ENCODE measurements around the gene HHATL. TPM values are rescaled to one million over a fixed set of nuclear protein-coding genes. Genes with fewer than 3 reads are reported as not detected.

The HHATL gene
- total and polyA plus RNA-seq, 2 of the 8 experiments (the other 6 are each of a cell fraction or from before 2014, with no cell fraction given) = 0.18 TPM; not detected in 1

DNA sequence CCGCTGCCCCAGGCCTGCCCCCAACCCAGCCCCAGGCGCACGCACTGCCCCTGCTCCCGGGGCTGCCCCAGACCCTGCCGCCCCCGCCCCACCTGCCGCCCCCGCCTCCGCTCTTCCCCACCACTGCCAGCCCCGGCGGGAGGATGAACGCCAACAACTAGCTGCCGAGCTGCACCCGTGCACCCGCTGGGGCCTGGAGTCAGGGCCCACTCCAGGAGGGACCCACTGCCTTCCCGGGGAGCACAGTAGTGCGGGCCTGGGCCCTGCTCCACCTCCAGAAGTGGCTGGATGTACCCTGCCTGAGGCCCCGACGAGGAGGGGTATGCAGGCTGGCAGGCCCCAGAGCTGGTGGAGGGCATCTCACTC, 38.2 kb downstream of the HHATL start:
- H2BK120ac ChIP-seq (replicated peaks; ENCODE audit: low read depth, low read length) = no peak overlapping the region
- no peak overlapping the region for H4K8ac ChIP-seq (ENCODE audit: extremely low read depth, insufficient read depth, low read length)
- no peak overlapping the region for H4K91ac ChIP-seq (replicated peaks; ENCODE audit: insufficient read length, low read length)
- no peak overlapping the region for H2BK12ac ChIP-seq (ENCODE audit: low read depth, low read length)
- H3K9me3 ChIP-seq (ENCODE audit: insufficient read depth in 2 of 2, low read depth in 1 of 2, low read length in 1 of 2) = no peaks in the 10 kb centered on the region
- peaks cover 0 to 2% (median 0%) of the 10 kb centered on the region in 4 experiments; a peak in 1 of 7 replicates for H3K27me3 ChIP-seq (replicated peaks in 1 of 4; ENCODE audit: control insufficient read depth in 3 of 4, extremely low read depth in 1 of 4, insufficient read depth in 3 of 4, low read length in 3 of 4)
- H3K14ac ChIP-seq (ENCODE audit: insufficient read length) = no peak overlapping the region
- no peaks in the 10 kb centered on the region for H3K79me2 ChIP-seq (ENCODE audit: control insufficient read depth in 1 of 2, insufficient read depth in 2 of 2, low read length in 2 of 2)
- H3K23ac ChIP-seq (ENCODE audit: insufficient read length) = no peak overlapping the region
- POLR2A ChIA-PET (ENCODE audit: partially characterized antibody) = interaction anchor here (3.1 kb wide), 1 partner anchor 12 kb away, joined by 10 read pairs; no protein-coding TSS in a partner anchor
- H3K4ac ChIP-seq (replicated peaks; ENCODE audit: insufficient read length, low read depth, low read length) = no peak overlapping the region
- H3K4me1 ChIP-seq (replicated peaks in 1 of 4; ENCODE audit: control insufficient read depth in 3 of 4, insufficient read depth in 4 of 4, low read length in 3 of 4) = peaks cover 0 to 7% (median 0%) of the 10 kb centered on the region in 4 experiments; a peak in 2 of 7 replicates
- H2AFZ ChIP-seq (ENCODE audit: low read length) = no peak overlapping the region
- H3K79me1 ChIP-seq (ENCODE audit: low read depth, low read length) = no peaks in the 10 kb centered on the region
- no peak for DNase-seq (ENCODE audit: low read depth in 1 of 2, low spot score in 2 of 2)
- no peak overlapping the region for H3K27ac ChIP-seq (ENCODE audit: low read depth, low read length)
- H3K9ac ChIP-seq (replicated peaks in 1 of 4; ENCODE audit: extremely low read depth in 1 of 4, low read depth in 3 of 4, low read length in 3 of 4) = no peak overlapping the region
- CTCF ChIA-PET (ENCODE audit: partially characterized antibody) = interaction anchor here (0.8 to 1.7 kb wide), 5 partner anchors 47 to 127 kb away, joined by 3 to 4 read pairs (median 4); no protein-coding TSS in a partner anchor
- 90% methylated on average over 4 of the region's 19 CpGs; no CpG with 5 or more reads in 1 of the 2 experiments for WGBS, 2 experiments (ENCODE audit: extremely low coverage in 1 of 2, insufficient coverage in 1 of 2, insufficient read length in 1 of 2, insufficient replicate concordance in 2 of 2, low coverage in 1 of 2, low lambda C conversion rate in 2 of 2, missing lambda C conversion rate in 1 of 2)
- H2BK20ac ChIP-seq (ENCODE audit: low read length) = no peak overlapping the region
- H3K23me2 ChIP-seq (ENCODE audit: low read depth, low read length) = no peaks in the 10 kb centered on the region
- H4K5ac ChIP-seq (ENCODE audit: insufficient read length, low read depth, low read length) = no peak overlapping the region
- no peaks in the 10 kb centered on the region for H3K36me3 ChIP-seq (ENCODE audit: control insufficient read depth in 2 of 4, insufficient read depth in 4 of 4, low read length in 3 of 4)
- FAIRE-seq = no peak
- no peak overlapping the region for H3K18ac ChIP-seq (ENCODE audit: extremely low read depth, low read length)
- H2AK5ac ChIP-seq (ENCODE audit: low read depth, low read length) = no peak overlapping the region
- H4K20me1 ChIP-seq (replicated peaks in 1 of 2; ENCODE audit: control insufficient read depth in 1 of 2, insufficient read depth in 2 of 2, low read length in 2 of 2) = peaks cover 0 to 4% of the 10 kb centered on the region in 2 experiments
- no peak overlapping the region for H3K4me2 ChIP-seq (ENCODE audit: insufficient read depth in 1 of 2, low read depth in 2 of 2, low read length in 2 of 2)
- H2BK5ac ChIP-seq (ENCODE audit: low read depth, low read length) = no peak overlapping the region
- no peak overlapping the region for H3K4me3 ChIP-seq (ENCODE audit: extremely low read depth in 1 of 4, insufficient read depth in 2 of 4, low read depth in 3 of 4, low read length in 4 of 4)
- no peak overlapping the region for H3K56ac ChIP-seq (replicated peaks; ENCODE audit: insufficient read length, low read depth, low read length)
- no peak overlapping the region for H2BK15ac ChIP-seq (ENCODE audit: low read length)
- TF ChIP-seq BACH1 (IDR thresholded peaks at IDR 0.05; ENCODE audit: low read length) = no peak
- TF ChIP-seq CHD2 (IDR thresholded peaks at IDR 0.05; ENCODE audit: low read length) = no peak
- TF ChIP-seq, protein P1, sequence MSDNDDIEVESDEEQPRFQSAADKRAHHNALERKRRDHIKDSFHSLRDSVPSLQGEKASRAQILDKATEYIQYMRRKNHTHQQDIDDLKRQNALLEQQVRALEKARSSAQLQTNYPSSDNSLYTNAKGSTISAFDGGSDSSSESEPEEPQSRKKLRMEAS (IDR thresholded peaks at IDR 0.05) = no peak
- TF ChIP-seq EGR1 (IDR thresholded peaks at IDR 0.05; ENCODE audit: borderline replicate concordance, low read depth, low read length) = no peak
- no peak for TF ChIP-seq RAD21 (IDR thresholded peaks at IDR 0.05 in 1 of 2, conservative IDR thresholded peaks at IDR 0.05 in 1 of 2; ENCODE audit: low read depth in 2 of 2, low read length in 2 of 2)
- TF ChIP-seq, protein P2, sequence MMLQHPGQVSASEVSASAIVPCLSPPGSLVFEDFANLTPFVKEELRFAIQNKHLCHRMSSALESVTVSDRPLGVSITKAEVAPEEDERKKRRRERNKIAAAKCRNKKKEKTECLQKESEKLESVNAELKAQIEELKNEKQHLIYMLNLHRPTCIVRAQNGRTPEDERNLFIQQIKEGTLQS (IDR thresholded peaks at IDR 0.05; ENCODE audit: insufficient read depth, low read depth, low read length) = no peak
- TF ChIP-seq CBX5 (IDR thresholded peaks at IDR 0.05; ENCODE audit: low read depth, low read length) = no peak
- TF ChIP-seq HDAC6 (IDR thresholded peaks at IDR 0.05; ENCODE audit: low read depth, low read length) = no peak
- no peak for TF ChIP-seq SRF (IDR thresholded peaks at IDR 0.05; ENCODE audit: low read depth, low read length)
- TF ChIP-seq KDM5A (IDR thresholded peaks at IDR 0.05; ENCODE audit: low read length) = no peak
